Mucosa of descending colon (tissue), 3 donors: ENCODE data around the gene MPP1. TPM values are rescaled to one million over a fixed set of nuclear protein-coding genes. Genes with fewer than 3 reads are reported as not detected.

ENCODE experiments used
- ATAC-seq: fragments of 200-7000 bp; cut with Tn5 transposase; one replicate; pipeline ENCODE4 v1.9.1; 2020; ENCODE audit warnings: mild to moderate bottlenecking, moderate library complexity
- DNase-seq, 3 donors: peaks; one replicate each; pipeline ENCODE4 v3.0.0-alpha.2; 2020
- H3K36me3 ChIP-seq: fragments of 200-600 bp; one replicate; pipeline ENCODE4 v1.8.0; 2021; ENCODE audit warnings: low read depth, mild to moderate bottlenecking
- H3K4me1 ChIP-seq: fragments of 200-600 bp; one replicate; pipeline ENCODE4 v1.8.0; 2021; ENCODE audit warnings: low read depth, mild to moderate bottlenecking
- H3K4me3 ChIP-seq: fragments of 200-600 bp; one replicate; pipeline ENCODE4 v1.8.0; 2021; ENCODE audit warnings: mild to moderate bottlenecking
- H3K9me3 ChIP-seq: fragments of 200-600 bp; one replicate; pipeline ENCODE4 v1.8.0; 2021; ENCODE audit warnings: mild to moderate bottlenecking
- intact Hi-C, 2 donors: fragments of 100-400 bp; cut with DNase I in 1 of 2; cut with micrococcal nuclease in 1 of 2; formaldehyde crosslinking; loops; one replicate each; pipeline versions ENCODE4 v1.11.0 to v1.11.1; 2022; cut with DNase I, micrococcal nuclease
- total RNA-seq, 3 donors: library from RNA; stranded (reverse); fragmentation: NEBNext Ultra II Directional in 2 of 3; extraction: Animal tissue kit (Norgen Biotek cat#: 25700) in 2 of 3; gene quantifications; one replicate each; pipeline versions ENCODE4 v1.2.1 to v1.2.4, GENCODE V29; 2021 to 2023
- TF ChIP-seq, protein P1 (sequence below): fragments of 200-600 bp; IDR thresholded peaks from one replicate; pipeline ENCODE4 v1.8.0; 2022; ENCODE audit warnings: antibody characterized with exemption, mild to moderate bottlenecking
- donor health status: DM: no; HTN: no; CAD: no; lungs with moderate emphysema.
- donor health status: DM: no; HTN: no; CAD: no.
- donor health status: DM: no; HTN: yes; CAD: no.

The MPP1 gene
- total RNA-seq, 3 donors from 2014 or later: 28.9 to 38.5 (median 37.3) TPM

DNA sequence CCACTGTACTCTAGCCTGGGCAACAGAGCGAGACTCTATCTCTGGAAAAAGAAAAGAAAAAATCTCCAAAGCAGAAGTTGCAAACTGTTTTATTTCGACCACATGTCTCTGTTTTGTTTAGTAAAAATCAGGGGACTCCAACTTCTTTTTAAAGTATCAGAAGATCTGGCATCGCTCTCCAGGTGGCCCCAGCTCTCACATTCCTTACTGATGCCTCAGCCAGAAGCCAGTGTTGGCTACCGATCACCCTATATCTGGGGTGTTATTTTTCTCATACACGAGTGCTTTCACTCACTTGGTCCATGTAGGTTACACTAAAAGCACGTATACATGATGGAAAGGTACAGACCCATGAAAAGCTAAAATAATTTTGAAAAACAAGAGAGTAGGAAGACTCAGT lies 8.3 kb downstream of the MPP1 start:
- no peak overlapping the region for H3K4me3 ChIP-seq
- no peak for ATAC-seq
- no peaks in the 10 kb centered on the region for H3K9me3 ChIP-seq
- peaks cover 13% of the 10 kb centered on the region for H3K4me1 ChIP-seq
- no peak for DNase-seq
- intact Hi-C loops: no loop called here
- no peaks in the 10 kb centered on the region for H3K36me3 ChIP-seq
- TF ChIP-seq, protein P1, sequence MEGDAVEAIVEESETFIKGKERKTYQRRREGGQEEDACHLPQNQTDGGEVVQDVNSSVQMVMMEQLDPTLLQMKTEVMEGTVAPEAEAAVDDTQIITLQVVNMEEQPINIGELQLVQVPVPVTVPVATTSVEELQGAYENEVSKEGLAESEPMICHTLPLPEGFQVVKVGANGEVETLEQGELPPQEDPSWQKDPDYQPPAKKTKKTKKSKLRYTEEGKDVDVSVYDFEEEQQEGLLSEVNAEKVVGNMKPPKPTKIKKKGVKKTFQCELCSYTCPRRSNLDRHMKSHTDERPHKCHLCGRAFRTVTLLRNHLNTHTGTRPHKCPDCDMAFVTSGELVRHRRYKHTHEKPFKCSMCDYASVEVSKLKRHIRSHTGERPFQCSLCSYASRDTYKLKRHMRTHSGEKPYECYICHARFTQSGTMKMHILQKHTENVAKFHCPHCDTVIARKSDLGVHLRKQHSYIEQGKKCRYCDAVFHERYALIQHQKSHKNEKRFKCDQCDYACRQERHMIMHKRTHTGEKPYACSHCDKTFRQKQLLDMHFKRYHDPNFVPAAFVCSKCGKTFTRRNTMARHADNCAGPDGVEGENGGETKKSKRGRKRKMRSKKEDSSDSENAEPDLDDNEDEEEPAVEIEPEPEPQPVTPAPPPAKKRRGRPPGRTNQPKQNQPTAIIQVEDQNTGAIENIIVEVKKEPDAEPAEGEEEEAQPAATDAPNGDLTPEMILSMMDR: no peak

DNA sequence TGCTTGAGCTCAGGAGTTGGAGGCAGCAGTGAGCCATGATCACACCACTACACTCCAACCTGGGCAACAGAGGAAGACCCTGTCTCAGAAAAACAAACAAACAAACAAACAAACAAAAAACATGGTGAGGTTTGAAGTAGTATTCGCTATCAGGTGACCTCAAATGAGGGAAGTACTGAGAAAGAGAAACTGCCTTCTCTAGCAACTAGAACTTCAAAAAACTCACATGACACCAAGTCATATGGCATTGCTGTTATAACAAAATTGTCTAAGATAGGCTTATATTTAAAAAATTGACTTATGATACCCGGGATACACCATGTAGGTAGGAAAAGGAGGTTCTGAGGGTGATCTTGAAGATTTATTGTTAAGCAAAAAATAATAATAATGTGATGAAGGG lies 10.3 kb downstream of the MPP1 start:
- H3K36me3 ChIP-seq: no peaks in the 10 kb centered on the region
- TF ChIP-seq, protein P1: no peak
- DNase-seq (no peak), ATAC-seq (no peak)
- H3K4me3 ChIP-seq: no peak overlapping the region
- no peaks in the 10 kb centered on the region for H3K9me3 ChIP-seq
- peaks cover 8% of the 10 kb centered on the region for H3K4me1 ChIP-seq
- intact Hi-C loops: no loop called here

DNA sequence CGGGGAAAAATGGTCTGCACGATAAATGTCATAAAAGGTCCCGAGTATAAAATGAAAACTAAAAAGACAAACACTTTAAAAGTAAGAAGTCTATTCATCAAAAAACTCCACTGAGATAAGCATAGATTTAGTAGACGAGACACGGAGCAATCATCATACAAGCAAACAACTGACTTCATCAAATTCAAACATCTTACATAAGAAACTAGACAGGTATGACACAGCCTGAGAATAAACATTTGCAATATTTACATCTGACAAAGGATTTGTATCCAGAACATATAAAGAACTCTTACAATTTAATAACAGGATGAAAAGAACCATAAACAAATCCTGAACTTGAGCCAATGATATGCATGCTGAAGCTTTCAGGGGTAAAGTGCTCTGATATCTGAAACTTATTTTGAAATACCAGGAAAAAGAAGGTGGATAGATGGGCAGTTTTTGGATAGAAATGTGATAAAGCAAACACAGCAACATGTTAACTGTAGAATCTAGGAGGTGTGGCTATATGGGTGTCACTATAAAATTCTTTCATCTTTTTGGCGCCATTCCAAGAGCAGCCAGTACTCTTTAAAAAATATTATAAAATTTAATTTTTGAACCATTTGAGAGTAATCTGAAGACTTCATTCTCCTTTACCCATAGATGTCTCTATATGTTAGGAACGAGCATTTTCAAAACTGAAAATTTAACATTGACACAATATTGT lies 12.0 kb downstream of the MPP1 start:
- H3K9me3 ChIP-seq: no peaks in the 10 kb centered on the region
- ATAC-seq: no peak
- TF ChIP-seq, protein P1: no peak
- intact Hi-C loops: no loop called here
- no peak overlapping the region for H3K4me3 ChIP-seq
- H3K4me1 ChIP-seq: no peaks in the 10 kb centered on the region
- H3K36me3 ChIP-seq: no peaks in the 10 kb centered on the region
- no peak for DNase-seq

DNA sequence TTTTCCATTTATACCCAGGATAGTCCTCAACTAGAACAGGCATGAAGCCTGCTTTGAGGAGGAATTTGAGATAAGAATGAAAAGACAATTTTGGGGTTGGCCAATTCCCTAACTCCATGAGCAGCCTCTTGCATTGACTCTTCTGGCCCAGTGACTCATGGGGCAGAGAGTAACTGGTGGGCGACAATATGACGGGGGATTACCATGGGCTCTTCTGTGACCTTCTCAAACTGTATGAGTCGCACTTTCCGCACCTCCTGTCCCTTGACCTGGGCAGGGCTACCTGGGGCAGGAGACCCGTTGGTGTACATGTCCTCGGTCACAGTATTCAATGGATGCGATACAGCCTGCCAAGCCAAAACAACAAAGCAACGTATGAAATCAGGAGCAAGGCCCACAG lies 13.3 kb downstream of the MPP1 start:
- Histone ChIP-seq H3K4me3 (no peak overlapping the region), H3K36me3 (no peaks in the 10 kb centered on the region), H3K4me1 (no peaks in the 10 kb centered on the region), H3K9me3 (no peaks in the 10 kb centered on the region)
- DNase-seq (no peak), ATAC-seq (no peak)
- intact Hi-C loops: no loop called here
- TF ChIP-seq, protein P1: no peak

DNA sequence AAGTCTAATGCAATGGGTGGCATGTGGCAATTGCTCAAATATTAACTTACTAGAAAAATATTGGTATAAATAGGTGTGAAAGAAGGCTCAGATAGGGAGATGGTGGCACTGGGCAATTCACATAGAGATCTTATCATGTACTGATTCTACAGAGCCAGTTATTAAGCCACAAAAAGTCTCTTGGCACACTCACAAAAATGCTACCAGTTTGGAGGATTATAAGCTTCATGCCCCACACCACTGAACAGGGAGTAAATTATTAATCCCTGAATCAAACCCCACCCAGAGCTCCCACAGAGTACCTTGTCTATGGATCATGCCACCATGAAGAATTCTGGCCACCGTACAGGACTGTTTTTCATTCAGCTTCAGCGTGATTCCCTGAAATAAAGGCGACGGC lies 13.8 kb downstream of the MPP1 start:
- H3K4me3 ChIP-seq: no peak overlapping the region
- ATAC-seq (no peak), DNase-seq (no peak)
- no peaks in the 10 kb centered on the region for H3K36me3 ChIP-seq
- H3K9me3 ChIP-seq: no peaks in the 10 kb centered on the region
- TF ChIP-seq, protein P1: no peak
- H3K4me1 ChIP-seq: no peaks in the 10 kb centered on the region
- intact Hi-C loops: no loop called here

DNA sequence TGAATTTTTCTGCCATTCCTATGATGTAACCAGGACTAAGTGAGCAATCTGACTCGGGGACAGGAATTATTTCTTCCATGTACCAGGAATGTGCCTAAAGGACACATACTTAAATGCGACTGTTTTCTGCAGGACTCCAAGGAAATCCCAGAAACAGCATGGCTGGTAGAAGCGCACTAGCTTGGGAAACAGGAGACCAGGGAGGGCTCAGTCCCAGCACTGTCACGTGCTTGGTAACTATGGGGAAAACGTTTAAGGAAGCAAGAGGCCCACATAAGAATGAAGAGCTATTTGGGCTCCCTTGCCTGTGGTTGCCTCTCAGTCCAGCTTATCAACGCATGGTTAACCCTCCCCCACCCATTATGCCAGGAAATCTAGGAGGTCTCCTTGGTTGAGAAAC lies 19.6 kb downstream of the MPP1 start:
- TF ChIP-seq, protein P1: no peak
- Histone ChIP-seq H3K36me3 (no peaks in the 10 kb centered on the region), H3K4me3 (no peak overlapping the region), H3K4me1 (no peaks in the 10 kb centered on the region), H3K9me3 (no peaks in the 10 kb centered on the region)
- intact Hi-C loops: no loop called here
- DNase-seq: no peak
- no peak for ATAC-seq
